Heart left ventricle (tissue), 13 donors: ENCODE results near the gene ATP11C.

ENCODE experiments used
- POLR2A ChIP-seq, 2 donors: fragments of 450-650 bp; IDR thresholded peaks; one replicate each; pipeline ENCODE4 v1.6.1; 2017; ENCODE audit warnings: antibody characterized with exemption in 2 of 2, mild to moderate bottlenecking in 2 of 2, moderate library complexity in 2 of 2
- TF ChIP-seq, protein P1 (sequence below), 12 donors: fragments of 200-600 bp; sonication (generic) in 4 of 12; IDR thresholded peaks; one replicate each; pipeline versions ENCODE4 v1.5.0 to v1.8.0; 2018 to 2022; ENCODE audit warnings: antibody characterized with exemption in 12 of 12, mild to moderate bottlenecking in 5 of 12
- donor health status: ischemic (EF 13 %, LVEDD 7.1; RV severe dilation, severe dysfunction).
- donor health status: DM: no; HTN: yes; CAD: no.
- donor health status: DM: no; HTN: no; CAD: no.
- donor health status: ischemic (EF 25% LVEDD 6.9; RV normal size, moderate dysfunction).
- donor health status: ischemic (EF 25% LVEDD 5.7; RV mildly dilated, moderate dysfunction).
- donor health status: ischemic (EF 35%, LVEDD 5.7; RV mildly dilated, moderate dysfunction).
- donor health status: nonischemic (EF 11% LVEDD 7.7; RV severe dilation, severe dysfunction).
- donor health status: DM: yes; HTN: yes; CAD: no.
- donor health status: PGD.
- donor health status: ischemic (EF 29% LVEDD 5.4; RV normal size, mild dysfunction).
- donor health status: nonischemic (EF 23%, LVEDD 6.1; RV moderate dilation, normal function).

DNA sequence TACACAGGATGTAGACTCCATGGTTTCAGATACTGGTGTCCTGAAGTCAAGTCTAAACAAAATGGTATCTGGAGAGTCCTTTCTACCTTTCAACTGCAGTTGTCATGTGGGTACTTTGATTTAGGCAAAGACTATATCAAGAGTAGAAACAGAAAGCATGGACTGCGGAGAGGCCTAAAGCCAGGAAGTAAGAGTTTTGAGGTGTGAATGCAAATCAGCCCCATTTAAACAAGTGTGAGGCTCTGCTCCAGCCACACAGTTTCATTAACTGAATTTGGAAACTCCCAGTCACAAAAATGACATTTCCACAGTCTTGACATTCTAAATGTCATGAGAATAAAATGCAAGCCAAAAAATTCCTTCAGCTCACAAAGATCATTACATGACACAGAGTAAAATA is 137.7 kb downstream of the ATP11C start:
- TF ChIP-seq, protein P1, sequence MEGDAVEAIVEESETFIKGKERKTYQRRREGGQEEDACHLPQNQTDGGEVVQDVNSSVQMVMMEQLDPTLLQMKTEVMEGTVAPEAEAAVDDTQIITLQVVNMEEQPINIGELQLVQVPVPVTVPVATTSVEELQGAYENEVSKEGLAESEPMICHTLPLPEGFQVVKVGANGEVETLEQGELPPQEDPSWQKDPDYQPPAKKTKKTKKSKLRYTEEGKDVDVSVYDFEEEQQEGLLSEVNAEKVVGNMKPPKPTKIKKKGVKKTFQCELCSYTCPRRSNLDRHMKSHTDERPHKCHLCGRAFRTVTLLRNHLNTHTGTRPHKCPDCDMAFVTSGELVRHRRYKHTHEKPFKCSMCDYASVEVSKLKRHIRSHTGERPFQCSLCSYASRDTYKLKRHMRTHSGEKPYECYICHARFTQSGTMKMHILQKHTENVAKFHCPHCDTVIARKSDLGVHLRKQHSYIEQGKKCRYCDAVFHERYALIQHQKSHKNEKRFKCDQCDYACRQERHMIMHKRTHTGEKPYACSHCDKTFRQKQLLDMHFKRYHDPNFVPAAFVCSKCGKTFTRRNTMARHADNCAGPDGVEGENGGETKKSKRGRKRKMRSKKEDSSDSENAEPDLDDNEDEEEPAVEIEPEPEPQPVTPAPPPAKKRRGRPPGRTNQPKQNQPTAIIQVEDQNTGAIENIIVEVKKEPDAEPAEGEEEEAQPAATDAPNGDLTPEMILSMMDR (IDR thresholded peaks at IDR 0.05), result no peak
- TF ChIP-seq POLR2A (IDR thresholded peaks at IDR 0.05), result no peak
